HepG2 (cell line): ENCODE measurements around the gene WDR7.

Source experiments
- ARID3A ChIP-seq: IDR thresholded peaks from 2 replicates; pipeline ENCODE4 v1.6.1; 2012; ENCODE audit warnings: low read depth, low read length, improper control_type of control experiment
- CREB3 ChIP-seq: sonication (generic); formaldehyde crosslinking; IDR thresholded peaks from 2 replicates; pipeline ENCODE4 v1.5.0; 2020; ENCODE audit warnings: missing genetic modification reagents
- CTCF ChIP-seq: sonication (generic); formaldehyde crosslinking; IDR thresholded peaks from 2 replicates; pipeline ENCODE4 v1.5.0; 2020; ENCODE audit warnings: mild to moderate bottlenecking, missing genetic modification reagents, moderate library complexity
- DRAP1 ChIP-seq: IDR thresholded peaks from 2 replicates; pipeline ENCODE4 v1.6.1; 2016; ENCODE audit warnings: missing genetic modification reagents, missing compliant biosample characterization
- ETS1 ChIP-seq: sonication (generic); formaldehyde crosslinking; IDR thresholded peaks from 2 replicates; pipeline ENCODE4 v1.4.0; 2020; ENCODE audit warnings: missing genetic modification reagents
- EZH2 ChIP-seq: conservative IDR thresholded peaks from 2 replicates; pipeline ENCODE4 v1.6.1; 2012; ENCODE audit warnings: mild to moderate bottlenecking, low read depth, low read length, moderate library complexity
- MTF1 ChIP-seq: sonication (generic); formaldehyde crosslinking; IDR thresholded peaks from 2 replicates; pipeline ENCODE4 v1.5.0; 2020; ENCODE audit warnings: missing genetic modification reagents
- MYC ChIP-seq: sonication (generic); formaldehyde crosslinking; IDR thresholded peaks from 2 replicates; pipeline ENCODE4 v1.9.0; 2021; ENCODE audit warnings: missing genetic modification reagents, borderline replicate concordance
- MYNN ChIP-seq: sonication (generic); formaldehyde crosslinking; IDR thresholded peaks from 2 replicates; pipeline ENCODE4 v1.4.0; 2020; ENCODE audit warnings: mild to moderate bottlenecking, low read depth, missing genetic modification reagents
- PAX8 ChIP-seq: sonication (generic); formaldehyde crosslinking; IDR thresholded peaks from 2 replicates; pipeline ENCODE4 v1.8.0; 2022; ENCODE audit warnings: mild to moderate bottlenecking, missing genetic modification reagents, borderline replicate concordance
- PREB ChIP-seq: sonication (generic); formaldehyde crosslinking; IDR thresholded peaks from 2 replicates; pipeline ENCODE4 v1.4.0; 2020; ENCODE audit warnings: missing genetic modification reagents
- SMC3 ChIP-seq: IDR thresholded peaks from 2 replicates; pipeline ENCODE4 v1.6.1; 2011; ENCODE audit warnings: low read length, improper control_type of control experiment
- SUZ12 ChIP-seq: fragments of 150-350 bp; IDR thresholded peaks from 2 replicates; pipeline ENCODE4 v1.6.1; 2014; ENCODE audit warnings: low read depth, low read length
- ZNF674 ChIP-seq: sonication (generic); formaldehyde crosslinking; IDR thresholded peaks from 2 replicates; pipeline ENCODE4 v1.5.0; 2020; ENCODE audit warnings: low read depth, mild to moderate bottlenecking, missing genetic modification reagents

GRCh38 chr18:56748698-56749268 lies 97.6 kb downstream of the WDR7 start:
- TF ChIP-seq CTCF (CRISPR knock-in tag) (peak; percentile 53), EZH2 (no peak), ETS1 (CRISPR knock-in tag) (no peak), CREB3 (CRISPR knock-in tag) (no peak), DRAP1 (CRISPR knock-in tag) (no peak), MYNN (CRISPR knock-in tag) (no peak), SUZ12 (no peak), ARID3A (no peak), SMC3 (peak; percentile 51), ZNF674 (no peak), PREB (CRISPR knock-in tag) (no peak), MYC (CRISPR knock-in tag) (no peak), MTF1 (no peak), PAX8 (CRISPR knock-in tag) (no peak)
